ENCODE data around the gene MPHOSPH8. TPM values are rescaled to one million over a fixed set of nuclear protein-coding genes. Genes with fewer than 3 reads are reported as not detected.

Gene MPHOSPH8
- total RNA-seq, 4 donors from 2014 or later, result 11.1 to 26.7 (median 21.4) TPM

DNA sequence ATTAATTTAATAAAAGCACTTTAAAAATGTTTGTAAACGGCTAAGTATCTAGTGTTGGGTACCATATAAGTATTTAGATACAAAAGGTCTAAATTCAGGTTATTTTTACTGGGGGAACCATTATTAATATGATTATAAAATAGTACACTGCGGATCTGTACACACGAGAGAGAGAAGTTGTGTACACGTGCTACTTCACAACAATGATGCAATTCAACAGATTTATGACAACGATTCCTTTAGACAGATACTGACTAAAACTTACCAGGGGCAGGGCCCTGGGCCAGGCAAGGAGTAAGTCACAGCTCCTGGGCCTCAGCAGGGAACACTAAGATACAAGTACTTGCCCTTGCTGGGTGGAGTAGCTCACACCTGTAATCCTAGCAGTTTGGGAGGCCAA lies 43.0 kb upstream of the MPHOSPH8 start:
- intact Hi-C loops (cut with DNase I), result no loop called here
- H3K27ac ChIP-seq, result no peak overlapping the region
- peaks cover 0 to 11% (median 0%) of the 10 kb centered on the region in 4 donors for H3K27me3 ChIP-seq
- no peaks in the 10 kb centered on the region for H3K9me3 ChIP-seq
- H3K4me3 ChIP-seq, result no peak overlapping the region
- H3K4me1 ChIP-seq, result no peaks in the 10 kb centered on the region
- H3K36me3 ChIP-seq, result no peaks in the 10 kb centered on the region
- TF ChIP-seq, protein P1, sequence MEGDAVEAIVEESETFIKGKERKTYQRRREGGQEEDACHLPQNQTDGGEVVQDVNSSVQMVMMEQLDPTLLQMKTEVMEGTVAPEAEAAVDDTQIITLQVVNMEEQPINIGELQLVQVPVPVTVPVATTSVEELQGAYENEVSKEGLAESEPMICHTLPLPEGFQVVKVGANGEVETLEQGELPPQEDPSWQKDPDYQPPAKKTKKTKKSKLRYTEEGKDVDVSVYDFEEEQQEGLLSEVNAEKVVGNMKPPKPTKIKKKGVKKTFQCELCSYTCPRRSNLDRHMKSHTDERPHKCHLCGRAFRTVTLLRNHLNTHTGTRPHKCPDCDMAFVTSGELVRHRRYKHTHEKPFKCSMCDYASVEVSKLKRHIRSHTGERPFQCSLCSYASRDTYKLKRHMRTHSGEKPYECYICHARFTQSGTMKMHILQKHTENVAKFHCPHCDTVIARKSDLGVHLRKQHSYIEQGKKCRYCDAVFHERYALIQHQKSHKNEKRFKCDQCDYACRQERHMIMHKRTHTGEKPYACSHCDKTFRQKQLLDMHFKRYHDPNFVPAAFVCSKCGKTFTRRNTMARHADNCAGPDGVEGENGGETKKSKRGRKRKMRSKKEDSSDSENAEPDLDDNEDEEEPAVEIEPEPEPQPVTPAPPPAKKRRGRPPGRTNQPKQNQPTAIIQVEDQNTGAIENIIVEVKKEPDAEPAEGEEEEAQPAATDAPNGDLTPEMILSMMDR (IDR thresholded peaks at IDR 0.05), result no peak
- no peak for DNase-seq
- WGBS, 2 donors, result 69 to 78% methylated on average over 5 of the region's 5 CpGs

DNA sequence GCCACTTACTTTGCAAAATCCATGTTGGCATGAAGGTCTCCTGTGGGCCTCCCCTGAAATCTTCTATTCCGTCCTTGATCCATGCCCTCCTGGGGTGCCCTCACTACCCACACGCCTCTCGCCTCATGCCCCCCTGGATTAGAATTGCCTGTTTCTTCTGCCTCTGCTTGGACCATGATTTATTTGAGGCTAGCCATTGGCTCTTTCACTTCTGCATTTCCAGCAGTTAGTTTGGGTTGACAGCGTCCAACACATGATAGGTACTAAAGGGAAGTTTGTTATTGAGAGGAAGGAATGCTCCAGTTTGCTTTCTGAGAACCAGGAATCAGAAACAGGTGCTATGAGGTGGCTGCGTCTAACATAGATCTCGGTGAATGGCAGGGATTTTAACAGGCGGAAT lies 41.6 kb upstream of the MPHOSPH8 start:
- no peak for DNase-seq
- no peaks in the 10 kb centered on the region for H3K36me3 ChIP-seq
- no peaks in the 10 kb centered on the region for H3K4me1 ChIP-seq
- intact Hi-C loops (cut with DNase I), result no loop called here
- H3K9me3 ChIP-seq, result no peaks in the 10 kb centered on the region
- TF ChIP-seq, protein P1 (IDR thresholded peaks at IDR 0.05), result no peak
- no peak for TF ChIP-seq POLR2A (IDR thresholded peaks at IDR 0.05)
- no peak overlapping the region for H3K4me3 ChIP-seq
- H3K27me3 ChIP-seq, result peaks cover 0 to 6% (median 0%) of the 10 kb centered on the region in 4 donors
- WGBS, 2 donors, result 83 to 85% methylated on average over 6 to 7 of the region's 7 CpGs
- H3K27ac ChIP-seq, result no peak overlapping the region

- Histone ChIP-seq H3K36me3 (no peaks in the 10 kb centered on the region), H3K4me1 (no peaks in the 10 kb centered on the region), H3K27me3 (peaks cover 0 to 8% (median 0%) of the 10 kb centered on the region in 4 donors), H3K27ac (no peak overlapping the region), H3K9me3 (no peaks in the 10 kb centered on the region), H3K4me3 (no peak overlapping the region)
- TF ChIP-seq, protein P1 (IDR thresholded peaks at IDR 0.05), result no peak
- no peak for TF ChIP-seq POLR2A (IDR thresholded peaks at IDR 0.05)
- no peak for DNase-seq
- intact Hi-C loops (cut with DNase I), result no loop called here
- WGBS, 2 donors, result 100% methylated on average over 1 of the region's 1 CpG
Observed at GRCh38 chr13:19592657-19593180, 40.7 kb upstream of the MPHOSPH8 start.

GRCh38 chr13:19596086-19596485 lies 37.4 kb upstream of the MPHOSPH8 start:
- Histone ChIP-seq H3K36me3 (no peaks in the 10 kb centered on the region), H3K4me3 (no peak overlapping the region), H3K27me3 (peaks cover 0 to 24% (median 0%) of the 10 kb centered on the region in 4 donors), H3K27ac (no peak overlapping the region), H3K9me3 (no peaks in the 10 kb centered on the region), H3K4me1 (no peaks in the 10 kb centered on the region)
- WGBS, 2 donors, result 81 to 100% methylated on average over 3 of the region's 3 CpGs
- no peak for DNase-seq
- TF ChIP-seq, protein P1 (IDR thresholded peaks at IDR 0.05), result no peak
- TF ChIP-seq POLR2A (IDR thresholded peaks at IDR 0.05), result no peak
- intact Hi-C loops (cut with DNase I), result no loop called here

GRCh38 chr13:19596960-19597361 lies 36.5 kb upstream of the MPHOSPH8 start:
- Histone ChIP-seq H3K27ac (no peak overlapping the region), H3K4me3 (no peak overlapping the region), H3K4me1 (peaks cover 0 to 7% (median 3%) of the 10 kb centered on the region in 3 donors), H3K36me3 (no peaks in the 10 kb centered on the region), H3K27me3 (peaks cover 0 to 33% (median 0%) of the 10 kb centered on the region in 4 donors), H3K9me3 (no peaks in the 10 kb centered on the region)
- intact Hi-C loops (cut with DNase I), result no loop called here
- 60 to 78% methylated on average over 3 to 6 of the region's 6 CpGs for WGBS, 2 donors
- DNase-seq, result no peak
- TF ChIP-seq, protein P1 (IDR thresholded peaks at IDR 0.05), result no peak
- no peak for TF ChIP-seq POLR2A (IDR thresholded peaks at IDR 0.05)

Data from esophagus squamous epithelium (tissue), 5 donors.